ENCODE measurements around the gene ACOT7.

The ACOT7 gene

GRCh38 chr1:6355621-6356020 lies 37.9 kb downstream of the ACOT7 start:
- no peak for DNase-seq (ENCODE audit: extremely low read depth, low read depth)
- TF ChIP-seq CTCF (IDR thresholded peaks at IDR 0.05; ENCODE audit: low read depth, low read length), result no peak

GRCh38 chr1:6354659-6355317 lies 38.8 kb downstream of the ACOT7 start:
- TF ChIP-seq CTCF (IDR thresholded peaks at IDR 0.05; ENCODE audit: low read depth, low read length), result no peak

GRCh38 chr1:6353955-6354658 lies 39.5 kb downstream of the ACOT7 start:
- TF ChIP-seq CTCF (IDR thresholded peaks at IDR 0.05; ENCODE audit: low read depth, low read length), result no peak

More at GRCh38 chr1:6354659-6355317, 38.8 kb downstream of the ACOT7 start:
- DNase-seq (ENCODE audit: extremely low read depth, low read depth), result no peak

GRCh38 chr1:6353619-6353954 lies 40.0 kb downstream of the ACOT7 start:
- TF ChIP-seq CTCF (IDR thresholded peaks at IDR 0.05; ENCODE audit: low read depth, low read length), result no peak
- DNase-seq (ENCODE audit: extremely low read depth, low read depth), result no peak

More at GRCh38 chr1:6353955-6354658, 39.5 kb downstream of the ACOT7 start:
- DNase-seq (ENCODE audit: extremely low read depth, low read depth), result no peak

GRCh38 chr1:6352138-6352563 lies 41.4 kb downstream of the ACOT7 start:
- DNase-seq (ENCODE audit: extremely low read depth, low read depth), result no peak

GRCh38 chr1:6351480-6352137 lies 42.0 kb downstream of the ACOT7 start:
- DNase-seq (ENCODE audit: extremely low read depth, low read depth), result no peak
- TF ChIP-seq CTCF (IDR thresholded peaks at IDR 0.05; ENCODE audit: low read depth, low read length), result no peak

More at GRCh38 chr1:6352138-6352563, 41.4 kb downstream of the ACOT7 start:
- TF ChIP-seq CTCF (IDR thresholded peaks at IDR 0.05; ENCODE audit: low read depth, low read length), result no peak
